DOHH2 (cell line): ENCODE measurements around the gene LRRC4.

Source experiments
- H3F3A ChIP-seq: fragments of 200-600 bp; sonication (generic), shearing (Covaris generic); 2 replicates; pipeline ENCODE4 v1.6.0; 2016; ENCODE audit warnings: antibody characterized with exemption, mild to moderate bottlenecking; ENCODE audit not compliant: control insufficient read depth, insufficient read depth
- H3K27ac ChIP-seq: fragments of 200-600 bp; sonication (generic); 2 replicates; pipeline ENCODE4 v1.5.1; 2014; ENCODE audit warnings: low read depth, mild to moderate bottlenecking, low read length, moderate library complexity
- H3K27me3 ChIP-seq: fragments of 200-600 bp; sonication (generic); 2 replicates; pipeline ENCODE4 v1.6.1; 2014; ENCODE audit warnings: mild to moderate bottlenecking, low read length, mixed read lengths; ENCODE audit not compliant: control insufficient read depth
- H3K36me3 ChIP-seq: fragments of 200-600 bp; sonication (generic); 2 replicates; pipeline ENCODE4 v1.6.1; 2014; ENCODE audit warnings: mild to moderate bottlenecking, low read length, moderate library complexity, mixed read lengths; ENCODE audit not compliant: control insufficient read depth
- H3K4me1 ChIP-seq: fragments of 200-600 bp; sonication (generic); 2 replicates; pipeline ENCODE4 v1.6.1; 2014; ENCODE audit warnings: mild to moderate bottlenecking, low read length, mixed read lengths; ENCODE audit not compliant: control insufficient read depth
- H3K4me2 ChIP-seq: fragments of 200-600 bp; sonication (generic); 2 replicates; pipeline ENCODE4 v1.6.0; 2014; ENCODE audit warnings: mild to moderate bottlenecking, low read length, moderate library complexity
- H3K4me3 ChIP-seq: fragments of 200-600 bp; sonication (generic); 2 replicates; pipeline ENCODE4 v1.5.1; 2014; ENCODE audit warnings: mild to moderate bottlenecking, low read length, mixed read lengths
- H3K79me2 ChIP-seq: fragments of 200-600 bp; sonication (generic); 2 replicates; pipeline ENCODE4 v1.6.1; 2014; ENCODE audit warnings: mild to moderate bottlenecking, low read length, mixed read lengths; ENCODE audit not compliant: control insufficient read depth
- H3K9me2 ChIP-seq: fragments of 200-600 bp; sonication (generic); replicated peaks from 2 replicates; pipeline ENCODE4 v1.6.1; 2014; ENCODE audit warnings: mild to moderate bottlenecking, low read length, mixed read lengths; ENCODE audit not compliant: control insufficient read depth
- H3K9me3 ChIP-seq: fragments of 200-600 bp; sonication (generic); 2 replicates; pipeline ENCODE4 v1.6.1; 2014; ENCODE audit warnings: antibody characterized with exemption, low read length, mixed read lengths; ENCODE audit not compliant: control insufficient read depth, insufficient read depth
- H4K20me1 ChIP-seq: fragments of 200-600 bp; sonication (generic); 2 replicates; pipeline ENCODE4 v1.6.0; 2014; ENCODE audit warnings: low read depth, mild to moderate bottlenecking, antibody characterized with exemption, low read length, moderate library complexity; ENCODE audit not compliant: control insufficient read depth, insufficient read depth
- CTCF ChIP-seq: fragments of 200-600 bp; sonication (generic); IDR thresholded peaks from one replicate; pipeline ENCODE4 v1.5.1; 2014; ENCODE audit warnings: antibody characterized with exemption, mild to moderate bottlenecking, low read depth, low read length; ENCODE audit not compliant: poor library complexity, severe bottlenecking
- EZH2phosphoT487 ChIP-seq: fragments of 200-600 bp; sonication (generic); IDR thresholded peaks from 2 replicates; pipeline ENCODE4 v1.6.1; 2017; ENCODE audit warnings: borderline replicate concordance, mild to moderate bottlenecking, antibody characterized with exemption, low read length, moderate library complexity, mixed read lengths

Gene LRRC4

GRCh38 chr7:128052404-128052803 lies 21.2 kb upstream of the LRRC4 start:
- no peaks in the 10 kb centered on the region for H3K27me3 ChIP-seq
- TF ChIP-seq EZH2phosphoT487 (no peak), CTCF (no peak)
- H3K79me2 ChIP-seq, result no peaks in the 10 kb centered on the region
- peak overlapping the region; percentile 29 for H3K4me2 ChIP-seq
- H3K9me3 ChIP-seq, result no peaks in the 10 kb centered on the region
- no peaks in the 10 kb centered on the region for H3F3A ChIP-seq
- H3K4me3 ChIP-seq, result 0 out of 2 replicates have a peak overlapping the region, but pooled peaks have one; percentile 4
- peaks cover 24% of the 10 kb centered on the region for H3K4me1 ChIP-seq
- H3K27ac ChIP-seq, result no peak overlapping the region
- peaks cover 6% of the 10 kb centered on the region; the same call in 1 of the 2 replicates for H4K20me1 ChIP-seq
- no peaks in the 10 kb centered on the region for H3K9me2 ChIP-seq
- peaks cover 4% of the 10 kb centered on the region; the same call in 1 of the 2 replicates for H3K36me3 ChIP-seq

GRCh38 chr7:128045766-128046165 lies 14.5 kb upstream of the LRRC4 start:
- TF ChIP-seq CTCF (no peak), EZH2phosphoT487 (no peak)
- 0 out of 2 replicates have a peak, but pooled peaks cover 2% of the 10 kb centered on the region for H3F3A ChIP-seq
- H3K27ac ChIP-seq, result no peak overlapping the region
- H4K20me1 ChIP-seq, result 0 out of 2 replicates have a peak, but pooled peaks cover 3% of the 10 kb centered on the region
- no peaks in the 10 kb centered on the region for H3K4me1 ChIP-seq
- H3K27me3 ChIP-seq, result no peaks in the 10 kb centered on the region
- no peak overlapping the region for H3K4me3 ChIP-seq
- no peaks in the 10 kb centered on the region for H3K79me2 ChIP-seq
- no peaks in the 10 kb centered on the region for H3K9me2 ChIP-seq
- H3K4me2 ChIP-seq, result no peak overlapping the region
- 0 out of 2 replicates have a peak, but pooled peaks cover 2% of the 10 kb centered on the region for H3K36me3 ChIP-seq
- H3K9me3 ChIP-seq, result no peaks in the 10 kb centered on the region

GRCh38 chr7:128045158-128045557 lies 13.9 kb upstream of the LRRC4 start:
- Histone ChIP-seq H4K20me1 (0 out of 2 replicates have a peak, but pooled peaks cover 3% of the 10 kb centered on the region), H3K27me3 (no peaks in the 10 kb centered on the region), H3F3A (0 out of 2 replicates have a peak, but pooled peaks cover 2% of the 10 kb centered on the region), H3K4me1 (no peaks in the 10 kb centered on the region), H3K9me2 (no peaks in the 10 kb centered on the region), H3K79me2 (no peaks in the 10 kb centered on the region), H3K36me3 (0 out of 2 replicates have a peak, but pooled peaks cover 2% of the 10 kb centered on the region), H3K4me2 (no peak overlapping the region), H3K9me3 (no peaks in the 10 kb centered on the region), H3K4me3 (no peak overlapping the region), H3K27ac (no peak overlapping the region)
- TF ChIP-seq CTCF (no peak), EZH2phosphoT487 (no peak)
